ENCODE results near the gene DGCR2. TPM values are rescaled to one million over a fixed set of nuclear protein-coding genes. Genes with fewer than 3 reads are reported as not detected.

The DGCR2 gene
- total and polyA plus RNA-seq, 2 experiments from 2014 or later = 18.5 to 83.0 TPM

- ATAC-seq = no peak
- H3K27ac Mint-ChIP-seq = no peak overlapping the region
- Histone ChIP-seq H3K4me2 (peak overlapping the region; percentile 93; the same call in 1 of the 2 replicates), H2AFZ (no peak overlapping the region), H3K4me3 (peak overlapping the region; percentile 96; the same call in 1 of the 2 replicates), H3K27ac (ENCODE audit: low read depth) (no peak overlapping the region), H3K4me1 (ENCODE audit: insufficient read depth) (peaks cover 16% of the 10 kb centered on the region), H3K79me2 (replicated peaks; ENCODE audit: insufficient read depth) (peaks cover 68% of the 10 kb centered on the region), H3K9me2 (ENCODE audit: insufficient read depth) (no peaks in the 10 kb centered on the region), H4K20me1 (replicated peaks; ENCODE audit: insufficient read depth) (peaks cover 38% of the 10 kb centered on the region), H3F3A (replicated peaks; ENCODE audit: low read depth) (peaks cover 4% of the 10 kb centered on the region; the same call in 1 of the 2 replicates), H3K27me3 (ENCODE audit: insufficient read depth) (no peaks in the 10 kb centered on the region), H3K36me3 (ENCODE audit: insufficient read depth) (no peaks in the 10 kb centered on the region)
- TF ChIP-seq CTCF (conservative IDR thresholded peaks at IDR 0.05; ENCODE audit: low read depth in 2 of 2) (no peak), ETS1 (IDR thresholded peaks at IDR 0.05) (no peak), REST (IDR thresholded peaks at IDR 0.05; ENCODE audit: unreplicated experiment) (no peak), EZH2 (IDR thresholded peaks at IDR 0.05; ENCODE audit: low read depth, unreplicated experiment) (no peak), EZH2phosphoT487 (IDR thresholded peaks at IDR 0.05; ENCODE audit: unreplicated experiment) (no peak), ZNF331 (CRISPR knock-in tag; IDR thresholded peaks at IDR 0.05; ENCODE audit: low read depth) (no peak), STAT1 (IDR thresholded peaks at IDR 0.05; ENCODE audit: unreplicated experiment) (no peak), JUNB (IDR thresholded peaks at IDR 0.05; ENCODE audit: unreplicated experiment) (no peak), NANOG (IDR thresholded peaks at IDR 0.05; ENCODE audit: borderline replicate concordance) (no peak), POLR2AphosphoS5 (IDR thresholded peaks at IDR 0.05; ENCODE audit: low read depth) (no peak), ZNF114 (CRISPR knock-in tag; IDR thresholded peaks at IDR 0.05) (no peak), CREB1 (CRISPR knock-in tag; IDR thresholded peaks at IDR 0.05; ENCODE audit: low read depth) (no peak), ZNF462 (CRISPR knock-in tag; IDR thresholded peaks at IDR 0.05) (no peak)
- no peaks in the 10 kb centered on the region for H3K9me3 Mint-ChIP-seq
- DNase-seq (ENCODE audit: low spot score) = no peak
- H3K27me3 Mint-ChIP-seq (ENCODE audit: insufficient read depth, low read depth, poor library complexity) = peaks cover 22% of the 10 kb centered on the region
- peaks cover 33% of the 10 kb centered on the region for H3K4me1 Mint-ChIP-seq
- H3K4me3 Mint-ChIP-seq = peak overlapping the region; percentile 90; the same call in 2 of the 3 replicates
- peaks cover 3% of the 10 kb centered on the region; the same call in 2 of the 3 replicates for H3K36me3 Mint-ChIP-seq (ENCODE audit: low read depth)
Measured at GRCh38 chr22:19119949-19120348, 2.3 kb downstream of the DGCR2 start.

Data from GM23338 (cell line).